Esophagus muscularis mucosa (tissue), 4 donors: ENCODE measurements around the gene PTP4A1.

Experiments used
- EP300 ChIP-seq: sonication (generic); formaldehyde crosslinking; IDR thresholded peaks from one replicate; pipeline ENCODE4 v1.6.1; 2017; ENCODE audit warnings: antibody characterized with exemption
- POLR2A ChIP-seq: fragments of 450-650 bp; IDR thresholded peaks from one replicate; pipeline ENCODE4 v1.6.1; 2017; ENCODE audit warnings: antibody characterized with exemption, moderate library complexity, mild to moderate bottlenecking, low read depth
- POLR2AphosphoS5 ChIP-seq, 2 donors: sonication (generic); formaldehyde crosslinking; IDR thresholded peaks; one replicate each; pipeline ENCODE4 v1.6.1; 2017; ENCODE audit warnings: antibody characterized with exemption in 2 of 2
- TF ChIP-seq, protein P1 (sequence below), 3 experiments: fragments of 200-600 bp in 2 of 3; fragments of 450-650 bp in 1 of 3; sonication (generic) in 2 of 3; IDR thresholded peaks; one replicate each; pipeline ENCODE4 v1.5.1; 2017 to 2019; ENCODE audit warnings: antibody characterized with exemption in 3 of 3, mild to moderate bottlenecking in 2 of 3, moderate library complexity in 1 of 3

- TF ChIP-seq POLR2A: no peak
- TF ChIP-seq, protein P1, sequence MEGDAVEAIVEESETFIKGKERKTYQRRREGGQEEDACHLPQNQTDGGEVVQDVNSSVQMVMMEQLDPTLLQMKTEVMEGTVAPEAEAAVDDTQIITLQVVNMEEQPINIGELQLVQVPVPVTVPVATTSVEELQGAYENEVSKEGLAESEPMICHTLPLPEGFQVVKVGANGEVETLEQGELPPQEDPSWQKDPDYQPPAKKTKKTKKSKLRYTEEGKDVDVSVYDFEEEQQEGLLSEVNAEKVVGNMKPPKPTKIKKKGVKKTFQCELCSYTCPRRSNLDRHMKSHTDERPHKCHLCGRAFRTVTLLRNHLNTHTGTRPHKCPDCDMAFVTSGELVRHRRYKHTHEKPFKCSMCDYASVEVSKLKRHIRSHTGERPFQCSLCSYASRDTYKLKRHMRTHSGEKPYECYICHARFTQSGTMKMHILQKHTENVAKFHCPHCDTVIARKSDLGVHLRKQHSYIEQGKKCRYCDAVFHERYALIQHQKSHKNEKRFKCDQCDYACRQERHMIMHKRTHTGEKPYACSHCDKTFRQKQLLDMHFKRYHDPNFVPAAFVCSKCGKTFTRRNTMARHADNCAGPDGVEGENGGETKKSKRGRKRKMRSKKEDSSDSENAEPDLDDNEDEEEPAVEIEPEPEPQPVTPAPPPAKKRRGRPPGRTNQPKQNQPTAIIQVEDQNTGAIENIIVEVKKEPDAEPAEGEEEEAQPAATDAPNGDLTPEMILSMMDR (IDR thresholded peaks at IDR 0.05): no peak
- no peak for TF ChIP-seq EP300
- no peak for TF ChIP-seq POLR2AphosphoS5 (IDR thresholded peaks at IDR 0.05)
These were observed 14.0 kb upstream of the PTP4A1 start for GRCh38 chr6:63558278-63558677.
